GM23338 (cell line): Measurements from ENCODE around the gene TAP1. TPM values are rescaled to one million over a fixed set of nuclear protein-coding genes. Genes with fewer than 3 reads are reported as not detected.
"Not testable (repeated sequence)": the region's sequence is repeated elsewhere in the genome, so short reads cannot be mapped to it uniquely, and the experiment has no call there.

Experiments used
- ATAC-seq: fragments of 200-7000 bp; cut with Tn5 transposase; 3 replicates; pipeline ENCODE4 v1.9.1; 2020
- DNase-seq: peaks from one replicate; pipeline ENCODE4 v3.0.0-alpha.2; 2015; ENCODE audit warnings: low spot score
- H2AFZ ChIP-seq: fragments of 200-600 bp; sonication (generic); 2 replicates; pipeline ENCODE4 v1.8.0; 2016; ENCODE audit warnings: antibody characterized with exemption, mild to moderate bottlenecking, moderate library complexity
- H3F3A ChIP-seq: fragments of 200-600 bp; sonication (generic); replicated peaks from 2 replicates; pipeline ENCODE4 v1.8.0; 2017; ENCODE audit warnings: antibody characterized with exemption, mixed run types, low read depth
- H3K27ac ChIP-seq: fragments of 200-600 bp; sonication (generic); 2 replicates; pipeline ENCODE4 v1.6.1; 2016; ENCODE audit warnings: low read depth
- H3K27me3 ChIP-seq: fragments of 200-600 bp; sonication (generic); 2 replicates; pipeline ENCODE4 v1.8.0; 2016; ENCODE audit warnings: mild to moderate bottlenecking, mixed run types, moderate library complexity; ENCODE audit not compliant: insufficient read depth
- H3K36me3 ChIP-seq: fragments of 200-600 bp; sonication (generic); 2 replicates; pipeline ENCODE4 v1.8.0; 2016; ENCODE audit warnings: mild to moderate bottlenecking; ENCODE audit not compliant: insufficient read depth
- H3K4me1 ChIP-seq: fragments of 200-600 bp; sonication (generic); 2 replicates; pipeline ENCODE4 v1.8.0; 2016; ENCODE audit warnings: mild to moderate bottlenecking, moderate library complexity; ENCODE audit not compliant: insufficient read depth
- H3K4me2 ChIP-seq: fragments of 200-600 bp; sonication (generic); 2 replicates; pipeline ENCODE4 v1.7.1; 2017; ENCODE audit warnings: mixed run types
- H3K4me3 ChIP-seq: fragments of 200-600 bp; sonication (generic); 2 replicates; pipeline ENCODE4 v1.6.1; 2016; ENCODE audit warnings: mixed run types
- H3K79me2 ChIP-seq: fragments of 200-600 bp; sonication (generic); replicated peaks from 2 replicates; pipeline ENCODE4 v1.8.0; 2017; ENCODE audit warnings: mild to moderate bottlenecking; ENCODE audit not compliant: insufficient read depth
- H3K9me2 ChIP-seq: fragments of 200-600 bp; sonication (generic); 2 replicates; pipeline ENCODE4 v1.8.0; 2017; ENCODE audit not compliant: insufficient read depth
- H4K20me1 ChIP-seq: fragments of 200-600 bp; sonication (generic); replicated peaks from 2 replicates; pipeline ENCODE4 v1.8.0; 2017; ENCODE audit warnings: mild to moderate bottlenecking; ENCODE audit not compliant: insufficient read depth
- H3K27ac Mint-ChIP-seq: 2 replicates; pipeline ENCODE4 v1.8.0; 2020; ENCODE audit warnings: inconsistent platforms, mild to moderate bottlenecking, moderate library complexity, mixed read lengths
- H3K27me3 Mint-ChIP-seq: 3 replicates; pipeline ENCODE4 v1.8.0; 2022; ENCODE audit warnings: low read depth, mild to moderate bottlenecking, moderate library complexity, mixed read lengths, inconsistent platforms; ENCODE audit not compliant: insufficient read depth, poor library complexity
- H3K36me3 Mint-ChIP-seq: 3 replicates; pipeline ENCODE4 v1.8.0; 2021; ENCODE audit warnings: low read depth, mild to moderate bottlenecking, inconsistent platforms, moderate library complexity, mixed read lengths
- H3K4me1 Mint-ChIP-seq: 3 replicates; pipeline ENCODE4 v1.8.0; 2020; ENCODE audit warnings: mild to moderate bottlenecking, inconsistent platforms, mixed read lengths
- H3K4me3 Mint-ChIP-seq: 3 replicates; pipeline ENCODE4 v1.8.0; 2021; ENCODE audit warnings: moderate library complexity, mild to moderate bottlenecking, inconsistent platforms, mixed read lengths
- H3K9me3 Mint-ChIP-seq: 3 replicates; pipeline ENCODE4 v1.8.0; 2020; ENCODE audit warnings: moderate library complexity, mild to moderate bottlenecking, inconsistent platforms, mixed read lengths
- CTCF ChIP-seq, 2 experiments: fragments of 200-600 bp in 1 of 2; sonication (generic) in 1 of 2; conservative IDR thresholded peaks; 2 replicates each; pipeline versions ENCODE4 v1.5.1 to v1.6.1; 2016 to 2017; ENCODE audit warnings: antibody characterized with exemption in 2 of 2, low read depth in 2 of 2, mild to moderate bottlenecking in 2 of 2, moderate library complexity in 1 of 2
- ETS1 ChIP-seq: IDR thresholded peaks from 2 replicates; pipeline ENCODE4 v1.6.1; 2016; ENCODE audit warnings: antibody characterized with exemption
- REST ChIP-seq: IDR thresholded peaks from one replicate; pipeline ENCODE4 v1.6.1; 2018; ENCODE audit warnings: antibody characterized with exemption; ENCODE audit not compliant: unreplicated experiment
- ZNF114 ChIP-seq: fragments of 250-450 bp; sonication (Bioruptor Pico); IDR thresholded peaks from 2 replicates; pipeline ENCODE4 v1.5.0; 2020; ENCODE audit warnings: mild to moderate bottlenecking, moderate library complexity
- polyA plus RNA-seq: library from polyadenylated mRNA; unstranded; fragments of >200 nt; fragmentation: Nextera tagmentation; extraction: Ambion mirVana; gene quantifications from 2 replicates; pipeline ENCODE4 v1.2.1, GENCODE V29; 2016
- total RNA-seq: library from RNA; depleted of rRNA; stranded (reverse); fragments of >200 nt; shearing (Covaris generic); gene quantifications from 2 replicates; pipeline ENCODE4 v1.2.3, GENCODE V29; 2014

The TAP1 gene
- total and polyA plus RNA-seq, 2 experiments from 2014 or later, result 13.8 to 22.0 TPM

DNA sequence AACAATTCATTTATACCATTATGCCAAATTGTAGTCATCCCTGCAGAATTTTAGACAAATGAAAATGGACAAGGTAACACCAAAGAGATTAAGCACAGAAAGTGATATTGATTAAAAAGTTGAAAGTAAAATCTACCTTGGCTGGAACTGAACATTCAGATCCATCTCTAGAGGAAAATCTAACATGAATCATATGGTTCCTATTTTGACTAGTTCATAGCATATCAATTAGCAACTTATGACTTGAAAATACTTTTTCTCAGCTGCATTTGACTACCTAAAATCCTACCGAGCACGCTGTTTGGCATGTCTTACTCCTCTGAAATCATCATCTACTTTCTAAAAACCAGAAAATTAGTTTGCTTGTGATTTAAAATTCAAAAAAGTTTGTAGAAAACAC, 23.1 kb upstream of the TAP1 start (continued):
- TF ChIP-seq REST, result no peak

DNA sequence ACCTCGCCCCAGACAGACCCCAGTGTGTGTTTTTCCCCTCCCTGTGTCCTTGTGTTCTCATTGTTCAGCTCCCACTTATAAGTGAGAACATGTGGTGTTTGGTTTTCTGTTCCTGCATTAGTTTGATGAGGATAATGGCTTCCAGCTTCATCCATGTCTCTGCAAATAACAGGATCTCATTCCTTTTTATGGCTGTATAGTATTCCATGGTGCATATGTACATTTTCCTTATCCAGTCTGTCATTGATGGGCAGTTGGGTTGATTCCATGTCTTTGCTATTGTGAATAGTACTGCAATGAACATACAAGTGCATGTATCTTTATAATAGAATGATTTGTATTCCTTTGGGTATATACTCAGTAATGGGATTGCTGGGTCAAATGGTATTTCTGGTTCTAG, 20.4 kb upstream of the TAP1 start:
- H3K4me3 Mint-ChIP-seq, H3K4me1 Mint-ChIP-seq: not testable (repeated sequence)

GRCh38 chr6:32868257-32868788, 14.8 kb upstream of the TAP1 start:
- Histone ChIP-seq H3K79me2 (no peaks in the 10 kb centered on the region), H3K4me2 (no peak overlapping the region), H3K9me2 (no peaks in the 10 kb centered on the region), H3K36me3 (no peaks in the 10 kb centered on the region), H3K4me1 (no peaks in the 10 kb centered on the region), H3F3A (no peaks in the 10 kb centered on the region), H3K27me3 (no peaks in the 10 kb centered on the region), H4K20me1 (no peaks in the 10 kb centered on the region), H3K27ac (no peak overlapping the region), H2AFZ (no peak overlapping the region), H3K4me3 (no peak overlapping the region)
- H3K27ac Mint-ChIP-seq, result no peak overlapping the region
- DNase-seq (peak; percentile 84), ATAC-seq (peak; percentile 80)
- H3K9me3 Mint-ChIP-seq, result no peaks in the 10 kb centered on the region; the same call in 2 of the 3 replicates
- H3K4me3 Mint-ChIP-seq, result no peak overlapping the region
- H3K36me3 Mint-ChIP-seq, result no peaks in the 10 kb centered on the region
- H3K27me3 Mint-ChIP-seq, result peaks cover 4% of the 10 kb centered on the region
- no peak for TF ChIP-seq REST
- TF ChIP-seq CTCF (conservative IDR thresholded peaks at IDR 0.05; ENCODE audit: low read depth in 2 of 2), result peak; percentile 90 to 100
- no peak for TF ChIP-seq ETS1
- no peak for TF ChIP-seq ZNF114 (CRISPR knock-in tag)
- H3K4me1 Mint-ChIP-seq, result 0 out of 3 replicates have a peak, but pooled peaks cover 3% of the 10 kb centered on the region

More for the DNA sequence above, 20.4 kb upstream of the TAP1 start:
- not testable (repeated sequence) for H3K36me3 ChIP-seq, H3K9me2 ChIP-seq, H3K27ac ChIP-seq, H3K4me3 ChIP-seq, H3K36me3 Mint-ChIP-seq, H3K4me1 ChIP-seq, DNase-seq, H2AFZ ChIP-seq, H3K4me2 ChIP-seq, H3K9me3 Mint-ChIP-seq, ATAC-seq, H3K27ac Mint-ChIP-seq, H3F3A ChIP-seq, H3K27me3 ChIP-seq, H3K79me2 ChIP-seq, H4K20me1 ChIP-seq
- H3K27me3 Mint-ChIP-seq, result peaks cover 11% of the 10 kb centered on the region
